Measurements from ENCODE around the gene NEK6.

The NEK6 gene

GRCh38 chr9:124388275-124389048 is 130.7 kb downstream of the NEK6 start:
- ChIA-PET CTCF (interaction anchor here (0.5 to 0.7 kb wide), 3 partner anchors 148 to 278 kb away, joined by 3 to 4 read pairs (median 3); no protein-coding TSS in a partner anchor), POLR2A (ENCODE audit: low non-redundant PET) (no interaction called here)
- TF ChIP-seq, protein P1, sequence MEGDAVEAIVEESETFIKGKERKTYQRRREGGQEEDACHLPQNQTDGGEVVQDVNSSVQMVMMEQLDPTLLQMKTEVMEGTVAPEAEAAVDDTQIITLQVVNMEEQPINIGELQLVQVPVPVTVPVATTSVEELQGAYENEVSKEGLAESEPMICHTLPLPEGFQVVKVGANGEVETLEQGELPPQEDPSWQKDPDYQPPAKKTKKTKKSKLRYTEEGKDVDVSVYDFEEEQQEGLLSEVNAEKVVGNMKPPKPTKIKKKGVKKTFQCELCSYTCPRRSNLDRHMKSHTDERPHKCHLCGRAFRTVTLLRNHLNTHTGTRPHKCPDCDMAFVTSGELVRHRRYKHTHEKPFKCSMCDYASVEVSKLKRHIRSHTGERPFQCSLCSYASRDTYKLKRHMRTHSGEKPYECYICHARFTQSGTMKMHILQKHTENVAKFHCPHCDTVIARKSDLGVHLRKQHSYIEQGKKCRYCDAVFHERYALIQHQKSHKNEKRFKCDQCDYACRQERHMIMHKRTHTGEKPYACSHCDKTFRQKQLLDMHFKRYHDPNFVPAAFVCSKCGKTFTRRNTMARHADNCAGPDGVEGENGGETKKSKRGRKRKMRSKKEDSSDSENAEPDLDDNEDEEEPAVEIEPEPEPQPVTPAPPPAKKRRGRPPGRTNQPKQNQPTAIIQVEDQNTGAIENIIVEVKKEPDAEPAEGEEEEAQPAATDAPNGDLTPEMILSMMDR (conservative IDR thresholded peaks at IDR 0.05; ENCODE audit: low read depth): no peak
- peak overlapping the region; percentile 16; the same call in 1 of the 2 replicates for H3K27ac ChIP-seq
- no peak for DNase-seq (ENCODE audit: low spot score)

DNA sequence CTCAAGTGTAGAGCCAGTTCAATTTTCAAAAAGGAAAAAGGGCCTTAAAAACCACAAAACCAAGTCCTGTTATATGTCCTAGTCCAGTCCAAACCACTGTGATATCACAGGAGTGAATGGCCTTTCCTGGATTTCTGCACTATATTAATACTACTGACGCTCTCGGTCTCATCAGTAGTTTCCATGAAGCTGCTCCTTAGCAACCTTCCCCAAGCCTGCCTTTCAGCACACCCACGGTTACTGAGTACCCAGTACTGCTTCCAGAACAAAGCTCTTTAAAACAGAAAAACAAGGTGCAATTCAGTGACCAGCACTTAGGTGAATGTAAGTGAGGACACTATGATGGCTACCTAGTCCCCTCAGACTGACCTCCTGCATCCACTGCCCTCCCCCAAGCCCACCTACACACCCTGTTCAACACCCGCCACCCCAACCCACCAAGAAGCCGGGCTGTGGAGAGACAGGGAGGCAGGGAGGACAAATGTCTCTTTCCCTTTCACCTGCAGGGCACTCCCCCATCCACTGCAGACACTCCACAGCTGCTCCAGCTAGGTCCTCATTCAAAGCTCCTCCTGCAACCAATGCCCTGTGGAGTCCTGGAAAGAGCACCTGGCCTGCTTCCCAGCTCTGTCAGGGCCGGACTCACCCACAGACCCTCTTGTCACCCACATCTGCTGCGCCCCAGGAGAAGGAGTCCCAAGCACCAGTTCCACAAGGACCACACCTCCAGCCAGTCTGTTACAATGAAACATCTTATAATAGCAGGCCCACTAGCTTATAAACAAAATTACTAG is 131.6 kb downstream of the NEK6 start:
- ChIA-PET POLR2A (ENCODE audit: low non-redundant PET) (no interaction called here), CTCF (interaction anchor here (0.5 kb wide), 1 partner anchor 147 kb away, joined by 4 read pairs; no protein-coding TSS in a partner anchor)
- DNase-seq (ENCODE audit: low spot score): no peak
- H3K27ac ChIP-seq: no peak overlapping the region
- TF ChIP-seq, protein P1 (conservative IDR thresholded peaks at IDR 0.05; ENCODE audit: low read depth): no peak

DNA sequence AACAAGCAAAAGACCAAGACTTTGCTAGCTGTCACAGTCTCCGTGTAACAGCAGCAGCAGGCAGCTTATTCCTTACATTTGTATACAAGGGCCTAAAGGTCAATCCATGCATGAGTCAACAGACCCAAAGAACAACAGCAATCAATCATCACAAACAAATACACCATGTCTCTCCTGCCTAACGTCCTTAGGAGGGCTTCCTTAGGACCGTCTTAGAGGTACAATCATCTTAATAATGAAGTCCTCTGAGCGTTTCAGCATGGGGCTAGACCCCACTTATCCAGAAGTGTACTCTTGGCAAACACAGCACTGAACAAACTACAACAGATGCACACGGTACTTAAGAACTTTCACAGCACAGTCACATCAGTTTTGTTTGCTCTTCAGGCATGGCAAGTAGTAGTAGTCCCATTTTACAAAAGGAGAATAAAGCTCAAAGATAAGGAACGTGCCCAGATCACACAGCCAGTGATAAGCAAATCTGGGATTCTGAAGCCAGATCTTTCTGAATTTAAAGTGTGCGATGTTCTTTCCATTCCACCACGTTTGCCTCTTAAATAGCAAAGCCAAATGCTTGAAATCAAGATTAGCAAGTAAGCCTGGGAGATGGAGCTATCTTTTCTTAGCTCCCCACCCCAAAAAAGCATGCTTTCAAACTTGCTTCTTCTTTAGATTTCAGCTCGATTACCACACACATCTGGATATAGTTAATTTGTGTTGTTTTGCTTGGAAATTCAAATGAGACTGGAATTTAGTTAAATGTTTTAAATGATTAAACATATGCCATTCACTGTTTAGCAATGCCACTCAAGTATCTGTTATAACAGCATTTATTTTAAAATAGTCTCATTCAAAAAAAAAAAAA is 133.3 kb downstream of the NEK6 start:
- ChIA-PET CTCF (interaction anchor here (0.6 to 1.1 kb wide), 3 partner anchors 19 to 938 kb away, joined by 3 to 5 read pairs (median 4); no protein-coding TSS in a partner anchor), POLR2A (ENCODE audit: low non-redundant PET) (no interaction called here)
- H3K27ac ChIP-seq: no peak overlapping the region
- peak; percentile 61 for DNase-seq (ENCODE audit: low spot score)
- TF ChIP-seq, protein P1 (conservative IDR thresholded peaks at IDR 0.05; ENCODE audit: low read depth): no peak

DNA sequence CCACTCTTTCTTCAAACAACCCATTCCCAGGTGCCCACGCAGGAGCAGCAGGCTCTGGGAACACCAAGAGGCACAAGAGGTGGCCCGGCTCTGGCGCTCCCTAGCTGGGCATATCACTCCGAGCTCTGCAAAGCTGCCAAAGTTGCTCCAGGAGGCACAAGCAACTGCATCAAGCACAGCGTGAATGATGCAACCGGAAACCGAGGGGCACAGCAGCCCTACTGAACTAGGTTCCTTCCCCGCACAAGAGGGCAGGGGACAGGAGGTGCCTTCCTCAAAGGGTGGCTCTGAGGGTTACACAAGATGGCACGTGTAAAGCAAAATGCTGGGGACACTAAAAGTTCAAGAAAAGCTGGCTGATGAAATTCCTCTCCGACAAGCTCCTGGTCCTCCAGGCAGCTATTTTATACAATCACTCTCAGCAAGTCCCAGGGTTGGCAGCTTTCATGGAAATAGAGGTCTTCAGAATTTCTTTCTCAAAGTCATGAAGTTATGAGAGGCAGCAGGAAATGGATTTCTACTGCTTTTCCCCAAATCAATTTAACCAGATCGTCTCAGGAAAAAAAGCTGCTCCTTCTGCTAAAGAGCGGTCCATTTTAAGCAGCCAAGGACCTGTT is 134.6 kb downstream of the NEK6 start:
- TF ChIP-seq, protein P1 (conservative IDR thresholded peaks at IDR 0.05; ENCODE audit: low read depth): no peak
- DNase-seq (ENCODE audit: low spot score): no peak
- ChIA-PET CTCF (interaction anchor here (0.6 to 3.4 kb wide), 7 partner anchors 19 to 377 kb away, joined by 3 to 13 read pairs (median 4); no protein-coding TSS in a partner anchor), POLR2A (ENCODE audit: low non-redundant PET) (no interaction called here)
- H3K27ac ChIP-seq: peak overlapping the region; percentile 54; the same call in 1 of the 2 replicates

DNA sequence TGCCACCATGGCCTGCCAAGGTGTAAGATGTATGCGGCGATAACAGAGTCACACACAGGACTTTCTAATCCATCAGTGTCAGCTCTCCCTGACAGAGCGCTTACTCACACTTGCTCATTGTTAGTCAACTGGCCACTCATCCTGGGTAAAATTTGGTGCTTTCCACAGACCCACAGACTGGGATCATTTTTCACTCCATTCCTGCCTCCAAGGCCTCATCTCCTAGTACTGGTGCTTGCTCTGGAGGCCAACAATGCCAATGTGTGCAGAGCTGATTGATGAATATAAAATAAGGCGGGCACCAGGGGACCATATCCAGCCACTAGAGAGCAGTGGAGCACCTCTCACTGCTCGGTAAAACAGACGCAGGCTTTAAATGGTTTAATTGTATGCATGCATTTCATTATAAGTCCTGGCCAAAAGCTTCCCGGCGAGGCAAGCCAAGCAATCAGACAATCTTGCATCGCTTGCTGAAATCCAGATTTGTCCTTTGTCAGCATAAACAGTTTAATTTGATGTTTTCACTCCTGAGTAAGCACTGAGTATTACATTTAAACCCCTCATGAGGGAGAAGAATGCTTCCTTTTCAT is 135.2 kb downstream of the NEK6 start:
- TF ChIP-seq, protein P1 (conservative IDR thresholded peaks at IDR 0.05; ENCODE audit: low read depth): peak; percentile 72
- ChIA-PET CTCF (interaction anchor here (0.6 to 3.4 kb wide), 13 partner anchors 12 to 376 kb away, joined by 3 to 13 read pairs (median 4); no protein-coding TSS in a partner anchor), POLR2A (ENCODE audit: low non-redundant PET) (interaction anchor here (0.5 kb wide), 1 partner anchor 51 kb away, joined by 3 read pairs; no protein-coding TSS in a partner anchor)
- peak overlapping the region; percentile 54 for H3K27ac ChIP-seq
- peak; percentile 98 for DNase-seq (ENCODE audit: low spot score)
